GM21423 (cell line): ENCODE measurements around the gene EIF4G3.
"Not testable (repeated sequence)": the region's sequence is repeated elsewhere in the genome, so short reads cannot be mapped to it uniquely, and the experiment has no call there.

Experiments used
- ATAC-seq: cut with Tn5 transposase; IDR thresholded peaks from one replicate; pipeline ENCODE4 v1.9.1; 2021; ENCODE audit warnings: mild to moderate bottlenecking, moderate library complexity; ENCODE audit not compliant: unreplicated experiment

EIF4G3 gene

GRCh38 chr1:21114431-21114830 is 62.3 kb downstream of the EIF4G3 start:
- ATAC-seq, result no peak

GRCh38 chr1:21110163-21110562 is 66.5 kb downstream of the EIF4G3 start:
- ATAC-seq, result no peak

- no peak for ATAC-seq
Measured at GRCh38 chr1:21106709-21107108, 70.0 kb downstream of the EIF4G3 start.

DNA sequence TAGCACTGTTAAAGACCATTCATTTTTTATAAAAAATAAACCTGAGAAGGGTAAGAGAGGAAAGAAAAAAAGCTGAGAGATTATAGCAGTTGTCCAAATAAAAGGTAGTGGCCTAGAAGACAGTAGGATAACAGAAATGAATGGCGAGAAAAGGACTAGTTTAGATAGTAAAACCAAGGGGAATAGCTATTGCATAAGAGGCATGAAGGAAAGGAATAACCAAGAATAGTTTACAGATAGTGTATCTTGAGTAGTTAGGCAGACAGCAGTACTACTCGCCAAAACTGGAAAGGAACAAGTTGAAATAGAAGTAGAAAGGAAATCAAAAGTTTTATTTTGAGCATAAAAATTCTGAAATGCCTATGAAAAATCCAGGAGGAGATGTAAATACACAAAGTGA is 70.5 kb downstream of the EIF4G3 start:
- ATAC-seq, result no peak

DNA sequence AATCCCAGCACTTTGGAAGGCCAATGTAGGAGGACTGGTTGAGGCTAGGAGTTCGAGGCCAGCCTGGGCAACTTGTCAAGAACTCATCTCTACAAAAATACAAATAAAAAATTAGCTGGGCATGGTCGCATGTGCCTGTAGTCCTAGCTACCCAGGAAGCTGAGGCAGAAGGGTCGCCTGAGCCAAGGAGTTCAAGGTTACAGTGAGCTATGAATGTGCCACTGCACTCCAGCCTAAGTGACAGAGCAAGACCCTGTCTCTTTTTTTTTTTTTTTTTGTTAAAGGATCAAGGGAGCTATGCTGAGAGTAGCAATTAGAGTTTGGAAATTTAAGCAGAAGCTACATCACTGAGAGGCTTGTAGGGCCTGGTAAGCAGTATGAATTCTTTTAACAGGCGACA is 70.9 kb downstream of the EIF4G3 start:
- no peak for ATAC-seq

GRCh38 chr1:21104683-21105082 is 72.0 kb downstream of the EIF4G3 start:
- ATAC-seq, result no peak

GRCh38 chr1:21100481-21100921 is 76.2 kb downstream of the EIF4G3 start:
- no peak for ATAC-seq

DNA sequence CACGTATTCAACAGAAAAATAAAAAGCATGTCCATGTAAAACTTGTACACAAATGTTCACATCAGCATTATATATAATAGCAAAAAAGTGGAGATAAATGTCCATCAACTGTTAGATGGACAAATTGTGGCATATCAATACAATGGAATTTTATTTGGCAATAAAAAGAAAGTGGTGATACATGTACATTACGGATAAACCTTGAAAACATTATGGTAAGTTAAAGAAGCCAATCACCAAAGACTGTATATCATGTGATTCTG is 76.9 kb downstream of the EIF4G3 start:
- ATAC-seq, result no peak

GRCh38 chr1:21099034-21099868 is 77.4 kb downstream of the EIF4G3 start:
- ATAC-seq, result no peak

DNA sequence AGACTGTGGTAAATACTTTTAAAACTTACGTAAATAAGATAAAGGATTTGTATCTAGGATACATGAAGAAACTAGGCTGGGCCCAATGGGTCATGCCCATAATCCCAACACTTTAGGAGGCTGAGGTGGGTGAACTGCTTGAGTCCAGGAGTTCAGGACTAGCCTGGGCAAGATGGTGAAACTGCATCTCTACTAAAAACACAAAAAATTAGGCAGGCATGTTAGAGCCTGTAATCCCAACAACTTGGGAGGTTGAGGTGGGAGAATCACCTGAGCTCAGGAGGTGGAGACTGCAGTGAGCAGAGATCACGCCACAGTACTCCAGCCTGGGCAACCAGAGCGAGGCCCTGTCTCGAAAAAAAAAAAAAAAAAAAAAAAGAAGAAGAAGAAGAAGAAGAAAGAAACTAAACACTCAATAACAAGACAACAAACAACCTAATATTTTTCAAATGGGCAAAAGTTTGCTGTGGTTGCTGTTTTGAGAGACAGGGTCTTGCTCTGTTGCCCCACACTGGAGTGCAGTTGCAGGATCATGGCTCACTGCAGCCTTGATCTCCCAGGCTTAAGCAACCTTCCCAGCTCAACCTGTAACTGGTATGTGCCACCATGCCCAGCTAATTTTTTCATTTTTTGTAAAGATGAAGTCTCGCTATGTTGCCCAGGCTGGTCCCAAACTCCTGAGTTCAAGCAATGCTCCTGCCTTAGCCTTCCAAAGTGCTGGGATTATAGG is 78.3 kb downstream of the EIF4G3 start:
- no peak for ATAC-seq

DNA sequence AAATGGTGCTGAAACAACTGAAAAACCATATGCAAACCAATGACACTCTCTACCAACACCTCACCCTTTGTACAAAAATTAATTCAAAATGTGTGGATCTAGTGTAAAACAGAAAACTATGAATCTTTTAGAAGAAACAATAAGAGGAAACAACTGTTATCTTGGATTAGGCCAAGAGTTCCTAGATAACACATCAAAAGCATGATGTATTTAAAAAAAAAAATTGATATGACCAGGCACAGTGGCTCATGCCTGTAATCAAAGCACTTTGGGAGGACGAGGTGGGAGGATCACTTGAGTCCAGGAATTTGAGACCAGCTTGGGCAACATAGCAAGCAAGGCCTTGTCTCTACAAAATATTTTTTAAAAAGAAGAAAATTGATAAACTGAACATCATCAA is 79.0 kb downstream of the EIF4G3 start:
- no peak for ATAC-seq

DNA sequence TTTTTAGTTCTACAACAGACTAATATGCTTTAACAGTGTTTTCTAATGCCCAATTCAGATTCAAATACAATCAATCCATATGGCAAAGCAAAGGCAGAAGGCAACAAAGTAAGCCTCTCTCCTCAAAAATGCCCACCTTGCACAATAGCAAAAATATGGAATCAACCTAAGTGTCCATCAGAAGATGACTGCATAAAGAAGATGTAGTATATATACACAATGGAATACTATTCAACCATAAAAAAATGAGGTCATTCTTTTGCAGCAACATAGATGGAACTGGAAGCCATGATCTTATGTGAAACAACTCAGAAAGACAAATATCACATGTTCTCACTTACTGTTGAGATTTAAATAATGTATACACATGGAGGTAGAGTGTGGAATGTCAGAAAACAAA is 80.7 kb downstream of the EIF4G3 start:
- ATAC-seq, result no peak

GRCh38 chr1:21094282-21094681 is 82.4 kb downstream of the EIF4G3 start:
- not testable (repeated sequence) for ATAC-seq

GRCh38 chr1:21093271-21093958 is 83.3 kb downstream of the EIF4G3 start:
- ATAC-seq, result not testable (repeated sequence)

DNA sequence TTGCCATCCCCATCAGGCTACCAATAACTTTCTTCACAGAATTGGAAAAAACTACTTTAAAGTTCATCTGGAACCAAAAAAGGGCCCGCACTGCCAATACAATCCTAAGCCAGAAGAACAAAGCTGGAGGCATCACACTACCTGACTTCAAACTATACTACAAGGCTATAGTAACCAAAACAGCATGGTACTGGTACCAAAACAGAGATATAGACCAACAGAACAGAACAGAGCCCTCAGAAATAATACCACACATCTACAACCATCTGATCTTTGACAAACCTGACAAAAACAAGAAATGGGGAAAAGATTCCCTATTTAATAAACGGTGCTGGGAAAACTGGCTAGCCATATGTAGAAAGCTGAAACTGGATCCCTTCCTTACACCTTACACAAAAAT is 84.2 kb downstream of the EIF4G3 start:
- ATAC-seq, result not testable (repeated sequence)

GRCh38 chr1:21091053-21091690 is 85.5 kb downstream of the EIF4G3 start:
- not testable (repeated sequence) for ATAC-seq

DNA sequence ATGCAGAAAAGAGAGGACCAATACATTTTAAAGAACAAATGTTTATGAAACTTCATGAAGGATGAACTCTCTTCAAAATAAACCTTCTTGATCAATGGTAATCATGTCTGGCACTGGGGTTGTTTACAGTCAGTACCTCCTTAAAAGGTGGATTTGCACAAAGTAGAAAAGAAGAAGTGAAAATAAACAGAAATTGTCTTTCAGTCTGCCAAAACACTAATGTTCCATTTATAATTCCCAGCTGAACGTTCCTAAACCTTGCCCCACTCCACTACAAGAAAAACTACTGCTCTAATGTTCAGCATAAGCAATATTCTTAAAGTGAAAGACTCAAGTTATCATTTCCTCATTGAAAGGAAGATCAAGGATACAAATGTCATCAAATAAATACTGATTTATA is 86.2 kb downstream of the EIF4G3 start:
- no peak for ATAC-seq

DNA sequence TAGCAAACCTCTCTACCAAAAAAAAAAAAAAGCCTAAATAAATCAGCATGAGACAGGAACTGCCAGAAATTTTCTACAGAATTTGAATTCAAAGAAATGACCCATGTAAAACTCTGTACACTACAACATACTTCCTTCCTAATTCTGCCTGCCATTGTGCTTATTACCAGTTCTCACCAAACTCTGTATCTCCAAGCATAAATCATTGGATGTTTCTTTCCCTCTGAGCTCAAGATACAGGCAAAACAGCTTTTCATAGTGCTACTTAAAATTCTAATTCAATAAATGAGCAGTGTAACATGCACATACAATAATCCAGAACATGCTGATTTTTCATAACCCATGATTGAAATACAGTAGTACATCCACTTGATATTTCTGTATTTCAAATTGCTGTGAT is 87.0 kb downstream of the EIF4G3 start:
- ATAC-seq, result no peak

GRCh38 chr1:21089299-21089698 is 87.4 kb downstream of the EIF4G3 start:
- no peak for ATAC-seq

GRCh38 chr1:21084111-21084810 is 92.4 kb downstream of the EIF4G3 start:
- ATAC-seq, result no peak

GRCh38 chr1:21082073-21082472 is 94.6 kb downstream of the EIF4G3 start:
- no peak for ATAC-seq
